CD4-positive, alpha-beta T cell treated with Interleukin-10 for 1 hour (primary cell): ENCODE measurements around the gene LCE2D.
A peak's percentile ranks its signal among the peaks of the same experiment; 100 is the strongest.
"Not testable (repeated sequence)": the region's sequence is repeated elsewhere in the genome, so short reads cannot be mapped to it uniquely, and the experiment has no call there.

Experiments used
- DNase-seq: peaks from one replicate; pipeline ENCODE4 v3.0.0-alpha.2; 2020

The LCE2D gene, protein sequence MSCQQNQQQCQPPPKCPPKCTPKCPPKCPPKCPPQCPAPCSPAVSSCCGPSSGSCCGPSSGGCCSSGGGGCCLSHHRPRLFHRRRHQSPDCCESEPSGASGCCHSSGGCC

DNA sequence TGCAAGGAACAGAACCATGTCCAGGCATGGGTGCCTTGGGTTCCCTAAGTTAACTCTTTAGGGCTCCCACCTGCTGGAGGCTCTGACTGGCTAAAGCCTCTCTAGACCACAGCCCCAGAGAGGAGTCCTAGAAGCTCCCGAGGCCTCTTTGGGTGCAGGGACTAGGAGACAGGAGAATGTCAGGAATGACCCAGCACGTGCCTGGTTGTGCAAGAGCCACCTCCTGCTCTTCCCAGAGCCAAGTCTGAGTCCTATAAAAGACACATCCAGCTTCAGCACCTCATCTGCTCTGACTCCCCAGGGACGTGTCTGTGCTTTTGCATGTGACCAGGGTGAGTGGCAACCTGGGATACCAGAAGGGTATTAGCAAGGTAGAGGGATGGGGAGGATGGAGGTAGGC is at the start of gene LCE2D:
TSS of gene LCE2D (plus strand) at position 283 of the 400 bp plus-strand sequence. CDS start 726 bp downstream, outside the sequence.
- DNase-seq = no peak

DNA sequence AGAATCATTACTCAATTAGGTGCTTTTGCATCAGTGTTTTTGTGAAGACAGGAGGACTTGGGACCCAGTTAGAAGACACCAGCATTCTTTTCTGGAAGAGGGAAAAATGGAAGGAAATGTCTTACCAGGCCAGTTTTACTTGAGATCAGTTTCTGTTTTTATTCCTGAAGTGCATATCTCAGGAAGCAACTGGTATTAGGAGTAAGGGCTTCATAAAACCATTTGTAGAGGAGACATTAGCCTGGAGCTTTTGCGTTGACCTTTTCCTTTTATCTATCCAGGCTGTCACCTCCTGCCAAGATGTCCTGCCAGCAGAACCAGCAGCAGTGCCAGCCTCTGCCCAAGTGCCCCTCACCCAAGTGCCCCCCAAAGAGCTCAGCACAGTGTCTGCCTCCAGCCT is 49.7 kb upstream of the LCE2D start, which contains the start of gene LCE3B:
TSS of gene LCE3B (plus strand) at position 301 of the 400 bp plus-strand sequence. CDS start at position 301, 0 bp downstream.
- DNase-seq = no peak

DNA sequence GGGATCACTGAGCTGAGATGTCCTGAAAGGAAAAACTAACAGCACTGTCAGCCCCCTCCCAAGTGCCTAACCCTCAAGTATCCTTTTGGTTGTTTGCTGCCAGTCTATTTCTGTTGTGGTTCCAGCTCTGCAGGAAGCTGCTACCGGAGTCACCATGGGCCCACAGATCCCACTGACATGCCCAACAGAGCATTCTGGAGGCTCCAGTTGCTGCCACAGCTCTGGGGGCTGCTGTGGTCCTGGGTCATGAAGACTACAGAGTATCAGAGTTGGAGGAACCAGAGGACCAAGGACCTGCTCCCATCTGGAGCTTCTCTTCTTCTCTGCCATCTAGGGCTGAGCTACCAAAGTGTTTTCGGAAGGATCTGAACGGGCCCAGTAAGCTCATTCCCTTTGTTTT is 41.2 kb upstream of the LCE2D start:
- no peak for DNase-seq

DNA sequence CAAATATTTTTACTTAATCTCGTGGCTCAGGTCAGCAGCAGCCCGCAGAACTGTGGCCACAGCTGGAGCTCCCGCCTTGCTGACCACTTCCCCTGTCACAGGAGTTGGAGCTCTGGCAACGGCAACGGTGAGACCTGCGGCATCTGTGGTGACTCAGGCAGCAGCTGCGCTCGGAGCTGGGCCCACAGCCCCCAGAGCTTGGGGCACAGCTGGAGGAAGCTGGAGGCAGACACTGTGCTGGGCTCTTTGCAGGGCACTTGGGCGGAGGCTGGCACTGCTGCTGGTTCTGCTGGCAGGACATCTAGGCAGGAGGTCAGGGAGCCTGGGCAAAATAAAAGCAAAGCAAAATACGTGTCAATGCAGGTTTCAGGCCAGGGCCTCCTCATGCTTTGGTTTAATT is 40.4 kb upstream of the LCE2D start, which contains the start of gene LCE3A:
TSS of gene LCE3A (minus strand) at position 301 of the 400 bp plus-strand sequence. CDS start at position 301, 0 bp downstream.
- no peak for DNase-seq

DNA sequence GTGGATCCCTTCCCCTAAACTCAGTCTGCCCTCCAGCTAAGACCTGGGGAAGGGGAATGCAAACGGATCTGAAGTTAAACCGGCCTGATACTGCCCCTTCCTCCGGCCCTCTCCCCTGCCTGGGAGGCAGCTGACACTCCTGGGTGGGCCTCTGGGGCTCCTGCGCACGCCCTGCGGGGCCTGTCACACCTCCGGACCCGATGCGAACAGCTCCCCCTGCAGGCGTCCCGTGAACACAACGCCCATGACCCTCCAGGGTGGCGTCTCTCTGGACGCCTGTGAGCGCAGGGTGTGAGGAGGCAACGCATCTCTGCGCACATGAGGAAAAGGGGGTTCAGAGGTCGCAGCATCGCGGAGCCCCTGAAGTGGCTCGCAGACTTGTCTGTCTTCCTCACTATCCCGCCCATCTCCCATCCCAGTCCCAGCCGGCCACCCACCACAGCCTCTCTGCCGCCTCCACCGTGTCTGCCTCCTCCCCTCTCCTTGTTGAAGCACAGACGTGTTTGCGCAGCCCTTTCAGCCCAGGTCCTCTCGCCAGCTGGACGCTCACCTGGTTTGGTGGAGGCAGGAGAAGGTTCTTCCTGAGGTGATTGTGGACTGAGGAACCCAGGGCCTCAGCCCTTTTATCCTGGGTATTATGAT is 39.9 kb upstream of the LCE2D start:
- DNase-seq = no peak

DNA sequence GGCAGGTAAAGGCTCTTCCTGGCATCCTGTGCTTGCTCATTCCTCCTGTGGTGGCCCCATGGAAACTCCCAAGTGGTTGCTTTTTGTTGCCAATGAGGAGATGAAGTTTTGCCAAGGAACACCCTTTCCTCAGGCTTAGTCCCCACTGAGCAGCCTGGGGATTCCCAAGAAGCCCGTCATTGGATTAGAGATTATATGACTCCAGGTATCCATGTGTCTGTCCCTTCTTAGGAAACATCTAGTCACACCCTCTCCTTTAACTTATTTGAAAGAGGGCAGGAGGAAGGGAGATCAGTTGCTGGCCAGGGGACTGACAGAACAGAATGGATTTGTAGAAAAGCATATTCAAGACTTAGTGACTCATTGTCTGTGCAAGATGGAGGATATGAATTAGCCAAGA is 36.4 kb upstream of the LCE2D start:
- DNase-seq = no peak

DNA sequence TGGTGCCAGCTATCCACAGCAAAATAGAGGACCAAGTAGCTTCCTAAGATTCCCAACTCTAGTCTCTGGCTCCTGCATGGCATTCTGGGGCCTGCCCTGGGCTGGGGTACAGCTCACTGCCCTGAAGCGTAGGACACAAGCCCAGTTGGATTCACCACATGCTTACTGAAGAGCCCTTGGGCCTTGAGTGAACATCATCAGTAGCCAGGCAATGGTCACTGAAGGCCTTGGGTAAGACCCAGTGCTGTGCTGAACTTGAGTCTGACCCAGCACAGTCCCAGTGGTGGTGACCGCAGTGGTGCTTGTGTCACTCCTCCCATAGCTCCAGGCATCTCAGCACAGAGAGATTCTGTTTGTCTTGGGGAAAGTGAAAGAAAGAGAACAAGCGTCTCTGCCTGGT is 32.6 kb upstream of the LCE2D start:
- no peak for DNase-seq

DNA sequence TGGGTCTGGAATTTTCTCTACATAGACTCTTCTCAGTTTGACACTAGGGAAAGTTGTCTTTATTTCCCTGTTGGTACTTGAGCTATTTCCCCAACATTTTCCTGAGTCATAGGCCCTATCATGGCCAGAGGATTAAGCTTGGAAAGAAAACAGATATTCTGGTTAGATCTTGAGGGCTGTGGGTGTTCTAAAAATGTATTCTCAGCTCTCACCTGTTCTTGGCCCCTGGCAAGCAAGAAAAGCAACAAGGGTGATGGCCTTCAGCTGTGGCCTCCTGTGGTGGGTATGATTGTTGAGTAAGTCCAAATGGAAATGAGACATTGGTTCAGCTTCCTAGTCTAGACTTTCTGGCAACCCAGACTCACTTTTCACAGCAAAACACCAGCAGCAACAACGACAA is 22.8 kb upstream of the LCE2D start:
- no peak for DNase-seq

DNA sequence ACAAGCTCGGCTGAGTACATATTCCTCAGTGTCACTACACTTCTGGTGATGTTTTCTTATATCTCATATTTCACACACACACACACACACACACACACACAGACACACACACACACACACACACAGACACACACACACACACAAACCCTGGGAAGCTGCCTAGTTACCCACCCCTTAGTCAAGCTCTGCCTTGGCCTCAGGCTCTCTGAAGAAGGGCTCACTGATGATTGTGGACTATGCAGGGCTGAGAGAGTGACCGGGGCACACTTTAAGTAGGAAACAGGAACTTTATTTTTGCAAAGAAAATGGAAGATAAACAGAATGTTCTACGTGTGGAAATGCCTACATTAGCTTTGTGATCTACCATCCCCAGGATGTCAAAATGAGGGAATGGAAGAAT is 19.2 kb upstream of the LCE2D start:
- DNase-seq = no peak

DNA sequence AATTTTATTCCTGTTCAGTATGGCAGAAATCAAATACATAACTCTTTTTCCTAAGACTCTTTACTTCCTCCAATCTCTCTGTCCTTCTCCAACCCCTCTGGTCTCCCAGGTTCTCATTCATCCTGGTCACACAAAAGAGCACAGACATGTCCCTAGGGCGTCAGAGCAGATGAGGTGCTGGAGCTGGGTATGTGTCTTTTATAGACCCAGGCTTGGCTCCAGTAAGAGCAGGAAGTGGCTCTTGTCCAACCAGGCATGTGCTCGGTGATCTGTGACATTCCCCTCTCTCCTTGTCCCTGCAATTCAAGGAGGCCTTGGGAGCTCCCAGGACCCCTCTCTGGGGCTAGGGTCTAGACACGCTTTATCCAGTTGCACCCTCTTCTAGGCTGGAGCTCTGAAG is 18.0 kb upstream of the LCE2D start:
- DNase-seq = no peak

DNA sequence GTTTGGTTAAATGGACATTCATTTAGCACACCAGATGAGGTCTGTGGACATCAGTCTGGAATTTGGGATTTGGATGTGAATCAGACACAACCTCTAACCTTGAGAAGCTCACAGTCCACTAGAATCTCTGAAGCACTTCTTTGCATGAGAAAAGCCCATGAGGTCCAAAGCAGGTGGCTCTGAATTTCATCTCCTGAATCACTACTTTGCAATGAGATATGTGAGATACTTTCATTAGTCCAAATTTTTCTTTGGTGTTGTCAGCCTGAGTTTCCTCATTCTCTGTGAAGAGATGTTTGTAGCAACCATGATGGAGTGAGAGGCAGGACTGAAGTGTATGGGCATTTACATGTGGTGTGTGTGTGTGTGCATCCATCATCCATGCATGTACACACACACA is 16.5 kb upstream of the LCE2D start:
- DNase-seq = no peak

DNA sequence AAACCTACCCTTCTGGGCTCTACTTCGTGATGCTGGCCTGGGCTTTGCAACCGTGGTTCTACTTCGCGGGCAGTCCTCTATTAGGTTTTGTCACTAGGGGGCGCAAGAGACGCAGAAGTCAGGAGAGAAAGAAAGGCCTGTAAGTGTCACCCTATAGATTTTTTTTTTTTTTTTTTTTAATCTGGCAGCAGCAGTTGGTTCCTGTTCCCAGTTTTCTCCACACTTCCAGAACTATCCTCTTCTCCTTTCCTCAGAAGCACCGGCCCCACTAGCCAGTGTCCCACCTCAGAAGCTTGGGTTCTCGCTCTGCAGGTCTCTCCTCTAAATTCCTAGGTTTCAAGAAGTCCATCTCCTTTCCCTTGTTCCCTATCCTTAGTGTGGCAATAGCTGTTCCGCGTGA is 9.1 kb upstream of the LCE2D start:
- DNase-seq = peak; percentile 47

DNA sequence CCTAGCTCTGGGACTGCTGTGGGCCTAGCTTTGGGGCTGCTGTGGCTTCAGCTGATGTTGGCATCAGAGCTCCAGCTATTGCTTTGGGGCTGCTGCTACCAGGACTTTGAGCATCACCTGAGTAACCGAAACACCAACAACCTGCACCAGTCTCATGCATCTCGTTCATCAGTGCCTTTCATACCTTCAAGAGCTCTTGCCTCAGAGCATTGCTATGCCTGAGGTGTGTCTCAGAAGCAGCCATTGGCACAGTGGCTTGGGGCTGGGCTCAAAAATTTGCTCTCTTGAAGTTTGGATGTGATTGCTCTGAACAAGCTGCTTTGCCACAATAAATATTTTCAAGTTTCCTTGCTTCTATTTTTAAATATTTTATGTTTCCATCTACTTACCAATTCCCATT is 6.7 kb upstream of the LCE2D start:
- DNase-seq = no peak

DNA sequence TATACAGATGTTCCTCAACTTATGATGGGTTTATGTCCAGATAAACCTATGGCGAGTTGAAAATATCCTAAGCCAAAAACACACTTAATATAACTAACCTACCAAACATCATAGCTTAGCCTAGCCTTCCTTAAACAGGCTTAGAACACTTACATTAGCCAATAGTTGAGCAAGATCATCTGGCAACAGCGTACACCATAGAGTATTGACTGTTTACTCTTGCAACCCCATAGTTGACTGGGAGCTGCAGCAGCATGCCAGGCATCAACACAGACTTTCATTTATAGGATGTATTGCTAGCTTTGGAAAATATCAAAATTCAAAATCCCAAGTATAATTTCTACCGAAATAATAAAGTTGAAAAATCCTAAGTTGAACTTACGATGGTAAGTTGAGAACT is 5.5 kb upstream of the LCE2D start:
- DNase-seq = no peak

DNA sequence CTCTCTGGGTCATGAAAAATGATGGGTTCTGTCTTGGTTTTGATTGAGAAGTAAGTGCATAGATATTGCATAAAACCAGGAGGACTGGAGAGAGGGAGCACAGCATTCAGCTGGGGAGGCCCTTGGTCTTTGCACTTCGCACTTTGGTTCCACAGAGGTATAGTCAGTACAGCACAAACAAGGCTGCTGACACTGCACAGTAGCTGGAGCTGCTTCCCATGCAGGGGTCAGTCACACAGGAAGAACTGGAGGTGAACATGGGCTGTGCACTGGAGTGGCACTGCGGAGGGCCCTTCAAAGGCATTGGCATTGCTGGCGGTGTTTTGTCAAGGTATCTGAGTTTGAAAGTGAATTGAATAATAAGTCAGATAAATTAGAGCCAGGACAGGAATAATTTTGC is 4.5 kb upstream of the LCE2D start:
- DNase-seq = no peak

DNA sequence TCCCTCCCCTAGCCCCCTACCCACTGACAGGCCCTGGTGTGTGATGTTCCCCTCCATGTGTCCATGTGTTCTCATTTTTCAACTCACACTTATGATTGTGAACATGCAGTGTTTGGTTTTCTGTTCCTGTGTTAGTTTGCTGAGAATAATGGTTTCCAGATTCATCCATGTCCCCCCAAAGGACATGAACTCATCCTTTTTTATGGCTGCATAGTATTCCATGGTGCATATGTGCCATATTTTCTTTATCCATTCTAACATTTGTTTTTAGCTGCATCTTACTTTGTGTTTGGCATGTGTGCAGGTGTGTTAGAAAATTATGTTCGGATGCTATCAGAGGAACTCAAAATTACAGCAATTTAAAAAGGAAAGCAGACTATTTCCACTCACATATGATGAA is 3.0 kb downstream of the LCE2D start:
- not testable (repeated sequence) for DNase-seq

DNA sequence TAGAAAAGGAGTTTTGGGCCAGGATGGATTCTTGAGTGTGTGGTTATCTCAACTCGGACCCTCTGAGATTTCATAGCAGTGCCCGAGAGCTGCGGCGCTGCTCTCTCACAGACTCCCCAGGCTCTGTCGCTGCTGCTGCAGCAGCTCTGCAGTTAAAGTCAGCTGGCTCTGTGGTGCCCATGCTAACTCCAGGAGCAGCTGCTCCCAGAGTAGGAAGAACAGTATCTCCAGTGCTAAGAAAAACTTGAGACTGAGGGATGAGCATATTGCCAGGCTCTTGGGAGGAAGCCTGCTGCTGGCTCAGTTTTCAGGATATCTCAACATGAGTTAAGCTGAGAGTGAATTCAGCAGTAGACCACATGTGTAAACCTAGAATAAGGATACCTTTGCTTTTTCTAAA is 4.5 kb downstream of the LCE2D start:
- no peak for DNase-seq

DNA sequence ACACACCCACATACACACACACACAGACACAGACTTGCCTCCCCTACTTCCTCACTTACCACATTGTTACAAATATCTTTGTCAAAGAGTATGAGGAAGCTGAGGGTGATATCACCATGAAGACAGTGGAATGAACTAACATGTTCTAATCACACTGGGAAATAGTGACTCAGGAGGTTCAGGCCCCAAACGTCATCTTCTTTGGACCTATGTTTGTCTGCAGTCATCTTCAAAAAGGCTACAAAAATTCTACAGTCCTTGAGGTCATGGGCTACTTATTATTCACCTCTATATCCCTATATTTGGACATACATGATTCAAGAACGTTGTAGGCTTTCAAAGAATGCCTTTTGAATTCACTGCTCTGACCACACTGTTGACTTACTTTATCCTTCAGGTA is 9.8 kb downstream of the LCE2D start:
- DNase-seq = no peak

DNA sequence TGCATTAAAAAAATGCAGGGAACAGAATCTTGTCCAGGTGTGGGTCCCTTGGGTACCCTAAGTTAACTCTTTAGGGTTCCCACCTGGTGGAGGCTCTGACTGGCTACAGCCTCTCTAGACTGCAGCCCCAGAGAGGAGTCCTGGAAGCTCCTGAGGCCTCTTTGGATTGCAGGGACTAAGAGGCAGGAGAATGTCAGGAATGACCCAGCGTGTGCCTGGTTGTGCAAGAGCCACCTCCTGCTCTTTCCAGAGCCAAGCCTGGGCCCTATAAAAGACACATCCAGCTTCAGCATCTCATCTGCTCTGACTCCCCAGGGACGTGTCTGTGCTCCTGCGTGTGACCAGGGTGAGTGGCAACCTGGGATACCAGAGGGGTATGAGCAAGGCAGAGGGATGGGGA is 11.8 kb downstream of the LCE2D start, which contains the start of gene LCE2C:
TSS of gene LCE2C (plus strand) at position 297 of the 400 bp plus-strand sequence. CDS start 737 bp downstream, outside the sequence.
- DNase-seq = not testable (repeated sequence)

DNA sequence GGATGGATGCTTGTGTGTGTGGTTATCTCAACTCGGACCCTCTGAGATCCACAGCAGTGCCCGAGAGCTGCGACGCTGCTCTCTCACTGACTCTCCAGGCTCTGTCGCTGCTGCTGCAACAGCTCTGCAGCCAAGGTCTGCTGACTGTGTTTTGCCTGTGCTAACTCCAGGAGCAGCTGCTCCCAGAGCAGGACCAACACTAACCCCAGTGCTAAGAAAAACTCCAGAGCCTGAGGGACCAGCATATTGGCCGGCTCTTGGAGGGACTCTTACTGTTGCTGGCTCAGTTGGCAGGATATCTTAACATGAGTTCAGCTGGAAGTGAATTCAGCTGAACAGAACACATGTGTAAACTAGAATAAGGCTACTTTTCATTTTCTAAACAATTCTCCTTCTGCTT is 16.3 kb downstream of the LCE2D start:
- DNase-seq = no peak

DNA sequence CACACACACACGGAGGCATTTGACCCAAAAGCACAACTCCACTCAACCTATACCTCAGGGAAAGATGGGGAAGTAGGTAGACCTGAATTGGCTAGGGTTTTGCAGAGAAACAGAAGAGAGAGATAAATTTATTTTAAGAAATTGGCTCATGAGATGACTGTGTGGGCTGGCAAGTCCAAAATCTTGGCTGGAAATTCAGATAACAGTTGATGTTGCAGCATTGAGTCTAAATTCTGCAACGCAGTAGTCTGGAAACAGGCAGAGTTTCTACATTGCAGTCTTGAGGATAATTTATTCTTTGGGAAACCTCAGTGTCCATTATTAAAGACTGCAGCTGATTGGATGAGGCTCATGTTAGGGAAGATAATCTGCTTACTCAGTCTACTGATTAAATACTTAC is 18.4 kb downstream of the LCE2D start:
- DNase-seq = no peak

DNA sequence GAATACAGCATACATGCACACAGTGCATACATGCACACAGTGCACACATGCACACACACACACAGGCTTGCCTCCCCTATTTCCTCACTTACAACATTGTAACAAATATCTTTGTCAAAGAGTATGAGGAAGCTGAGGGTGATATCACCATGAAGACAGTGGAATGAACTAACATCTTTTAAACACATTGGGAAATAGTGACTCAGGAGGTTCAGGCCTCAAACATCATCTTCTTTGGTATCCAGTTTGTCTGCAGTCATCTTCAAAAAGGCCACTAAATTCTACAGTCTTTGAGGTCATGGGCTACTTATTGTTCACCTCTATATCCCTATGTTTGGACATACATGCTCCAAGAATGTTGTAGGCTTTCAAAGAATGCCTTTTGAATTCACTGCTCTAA is 20.7 kb downstream of the LCE2D start:
- no peak for DNase-seq

DNA sequence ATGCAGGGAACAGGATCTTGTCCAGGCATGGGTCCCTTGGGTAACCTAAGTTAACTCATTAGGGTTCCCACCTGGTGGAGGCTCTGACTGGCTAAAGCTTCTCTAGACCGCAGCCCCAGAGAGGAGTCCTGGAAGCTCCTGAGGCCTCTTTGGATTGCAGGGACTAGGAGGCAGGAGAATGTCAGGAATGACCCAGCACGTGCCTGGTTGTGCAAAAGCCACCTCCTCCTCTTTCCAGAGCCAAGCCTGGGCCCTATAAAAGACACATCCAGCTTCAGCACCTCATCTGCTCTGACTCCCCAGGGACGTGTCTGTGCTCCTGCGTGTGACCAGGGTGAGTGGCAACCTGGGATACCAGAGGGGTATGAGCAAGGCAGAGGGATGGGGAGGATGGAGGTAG is 22.6 kb downstream of the LCE2D start, which contains the start of gene LCE2B:
TSS of gene LCE2B (plus strand) at position 301 of the 400 bp plus-strand sequence. CDS start 721 bp downstream, outside the sequence.
- not testable (repeated sequence) for DNase-seq

DNA sequence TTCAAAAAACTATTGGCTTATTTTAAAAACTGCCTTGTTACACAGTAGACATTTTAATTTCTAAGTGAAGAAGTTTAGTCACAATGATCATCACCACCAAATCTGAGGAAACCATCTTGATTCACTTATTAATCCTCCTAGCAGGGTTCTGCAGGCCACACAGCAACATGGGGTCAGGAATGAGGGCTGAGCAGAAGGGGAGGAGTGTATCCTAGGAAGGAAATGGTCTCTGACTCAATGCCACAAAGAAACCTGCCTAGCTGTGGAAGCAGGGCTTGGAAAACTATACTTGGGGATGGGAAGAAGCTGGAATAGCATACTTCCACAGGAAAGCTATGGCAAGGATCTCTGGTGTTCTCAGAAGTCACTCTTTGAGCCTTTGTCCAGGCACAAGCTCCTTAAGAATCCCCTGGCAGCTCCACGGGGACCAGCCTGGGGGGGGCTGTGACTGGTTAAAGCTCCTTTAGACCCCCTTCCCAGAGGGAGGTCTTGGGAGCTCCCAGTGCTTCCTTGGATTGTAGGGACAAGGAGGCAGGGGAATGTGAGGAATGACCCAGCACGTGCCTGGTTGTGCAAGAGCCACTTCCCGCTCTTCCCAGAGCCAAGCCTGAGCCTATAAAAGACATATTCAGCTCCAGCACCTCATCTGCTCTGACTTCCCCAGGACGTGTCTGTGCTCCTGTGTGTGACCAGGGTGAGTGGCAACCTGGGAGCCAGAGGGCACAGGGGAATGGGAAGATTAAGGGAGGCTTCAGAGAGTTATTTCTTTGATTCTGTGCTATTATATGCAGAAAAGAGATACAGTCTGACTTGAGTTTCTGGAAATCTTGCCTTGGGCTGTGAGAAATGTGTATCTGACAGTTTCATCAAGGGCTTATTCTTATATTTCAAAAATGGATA is 34.8 kb downstream of the LCE2D start, which contains the start of gene LCE2A:
TSS of gene LCE2A (plus strand) at position 645 of the 900 bp plus-strand sequence. CDS start 557 bp downstream, outside the sequence.
- no peak for DNase-seq
